Erythroblast (primary cell): ENCODE measurements around the gene CACNA1B.

Experiments
- DNase-seq, 2 experiments: peaks; one replicate each; lab custom pipeline; 2025; lab: John Stamatoyannopoulos, UW
- GATA1 ChIP-seq: IDR thresholded peaks from 2 replicates; pipeline ENCODE4 v1.6.1; 2011; ENCODE audit warnings: low read depth, mild to moderate bottlenecking, control low read depth, low read length, moderate library complexity
- POLR2A ChIP-seq: IDR thresholded peaks from 2 replicates; pipeline ENCODE4 v1.6.1; 2011; ENCODE audit warnings: mild to moderate bottlenecking, low read length

The CACNA1B gene

GRCh38 chr9:138069731-138070456, 192.3 kb downstream of the CACNA1B start:
- TF ChIP-seq POLR2A (no peak), GATA1 (no peak)
- no peak for DNase-seq

GRCh38 chr9:138070815-138071214, 193.2 kb downstream of the CACNA1B start:
- TF ChIP-seq POLR2A (no peak), GATA1 (no peak)
- no peak for DNase-seq

- TF ChIP-seq POLR2A (no peak), GATA1 (no peak)
- DNase-seq = no peak
Measured at GRCh38 chr9:138071292-138071691, 193.7 kb downstream of the CACNA1B start.

GRCh38 chr9:138071731-138072130, 194.1 kb downstream of the CACNA1B start:
- no peak for TF ChIP-seq POLR2A
- TF ChIP-seq GATA1 = no peak
- no peak for DNase-seq

- no peak for DNase-seq
- TF ChIP-seq POLR2A = no peak
- TF ChIP-seq GATA1 = no peak
Measured at GRCh38 chr9:138072161-138072842, 194.7 kb downstream of the CACNA1B start.

DNA sequence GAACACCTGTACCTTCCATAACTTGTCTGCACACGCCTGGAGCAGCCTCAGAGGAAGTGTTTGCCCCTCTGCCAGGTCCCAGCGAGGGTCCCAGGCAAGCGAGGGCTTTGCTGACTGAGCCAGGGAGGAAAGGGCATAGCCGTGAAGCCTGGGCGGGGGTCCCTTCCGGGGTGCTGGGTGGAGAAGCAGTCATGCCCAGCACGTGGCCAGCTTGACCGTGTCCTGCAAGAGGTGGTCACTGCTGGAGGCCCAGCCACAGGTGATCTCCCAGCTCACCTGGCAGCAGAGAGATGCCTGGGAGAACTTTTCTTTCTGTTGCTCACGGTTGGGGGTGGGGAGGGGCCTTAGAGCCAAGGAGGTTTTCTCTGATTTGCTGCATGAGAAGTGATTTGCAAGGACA, 195.3 kb downstream of the CACNA1B start:
- DNase-seq = no peak
- TF ChIP-seq POLR2A = no peak
- no peak for TF ChIP-seq GATA1

DNA sequence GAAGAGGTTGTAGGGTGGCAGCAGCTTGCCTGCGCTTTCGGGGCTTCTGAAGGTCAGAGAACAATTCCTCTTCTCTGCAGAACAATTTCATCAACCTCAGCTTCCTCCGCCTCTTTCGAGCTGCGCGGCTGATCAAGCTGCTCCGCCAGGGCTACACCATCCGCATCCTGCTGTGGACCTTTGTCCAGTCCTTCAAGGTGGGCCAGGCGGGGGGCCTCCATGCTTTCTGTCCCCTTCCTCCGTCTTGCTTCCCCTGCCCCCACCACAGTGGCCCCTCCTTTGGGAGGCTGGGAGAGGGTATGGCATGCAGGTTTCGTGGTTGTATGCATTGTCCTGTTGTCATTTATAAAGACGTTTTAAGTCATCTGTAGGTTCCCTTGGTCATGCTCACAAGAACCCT, 195.8 kb downstream of the CACNA1B start:
- TF ChIP-seq GATA1 = no peak
- TF ChIP-seq POLR2A = no peak
- no peak for DNase-seq

GRCh38 chr9:138073808-138074207, 196.2 kb downstream of the CACNA1B start:
- DNase-seq = no peak
- no peak for TF ChIP-seq POLR2A
- TF ChIP-seq GATA1 = no peak

DNA sequence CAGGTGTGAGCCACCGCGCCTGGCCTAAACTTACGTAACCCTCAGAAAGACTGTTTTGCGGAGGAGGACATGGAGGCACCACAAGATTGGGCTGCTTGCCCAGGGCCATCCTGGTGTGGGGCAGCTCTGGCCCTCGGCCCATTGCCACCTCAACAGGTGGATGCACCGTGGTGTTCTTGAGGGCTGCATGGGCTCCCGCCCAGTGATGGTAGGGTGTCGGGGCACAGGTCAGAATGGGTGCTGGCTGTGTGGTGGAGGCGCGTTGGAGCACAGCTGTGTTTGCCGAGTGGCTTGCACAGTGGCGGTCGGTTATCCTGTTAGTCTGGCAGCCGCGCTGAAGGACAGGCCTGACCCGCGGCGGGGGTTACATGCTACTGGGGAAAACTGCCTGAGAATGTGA, 196.9 kb downstream of the CACNA1B start:
- no peak for TF ChIP-seq POLR2A
- no peak for TF ChIP-seq GATA1
- no peak for DNase-seq

GRCh38 chr9:138075496-138075895, 197.9 kb downstream of the CACNA1B start:
- DNase-seq = no peak
- TF ChIP-seq POLR2A = no peak
- TF ChIP-seq GATA1 = no peak

GRCh38 chr9:138075961-138076649, 198.5 kb downstream of the CACNA1B start:
- no peak for DNase-seq
- TF ChIP-seq GATA1 (no peak), POLR2A (no peak)

GRCh38 chr9:138076650-138077009, 199.0 kb downstream of the CACNA1B start:
- TF ChIP-seq POLR2A = no peak
- no peak for DNase-seq

- no peak for DNase-seq
- TF ChIP-seq POLR2A (no peak), GATA1 (no peak)
Measured at GRCh38 chr9:138077126-138077525, 199.5 kb downstream of the CACNA1B start.

- TF ChIP-seq GATA1 (no peak), POLR2A (no peak)
Measured at GRCh38 chr9:138077898-138078540, 200.4 kb downstream of the CACNA1B start.

More at GRCh38 chr9:138077898-138078540, 200.4 kb downstream of the CACNA1B start:
- DNase-seq = no peak
